Stimulated activated naive CD8-positive, alpha-beta T cell treated with anti-CD3 and anti-CD28 coated beads, Interleukin-15, amount 100 ng/mL, for 72 hours (primary cell): ENCODE data around the gene MED28.
"Not testable (repeated sequence)": the region's sequence is repeated elsewhere in the genome, so short reads cannot be mapped to it uniquely, and the experiment has no call there.

Source experiments
- ATAC-seq: fragments of 150-1000 bp; cut with Tn5 transposase; 2 replicates; pipeline ENCODE4 v1.10.0; 2021; ENCODE audit warnings: mild to moderate bottlenecking, moderate library complexity
- DNase-seq, 2 donors: peaks; one replicate each; pipeline ENCODE4 v3.0.0; 2021 to 2022
- H3K27ac Mint-ChIP-seq, 2 donors: one replicate each; pipeline ENCODE4 v1.8.0; 2022; ENCODE audit warnings: mild to moderate bottlenecking in 2 of 2, mixed read lengths in 2 of 2, moderate library complexity in 2 of 2
- H3K27me3 Mint-ChIP-seq: one replicate; pipeline ENCODE4 v1.8.0; 2022; ENCODE audit warnings: mixed read lengths
- H3K4me1 Mint-ChIP-seq: one replicate; pipeline ENCODE4 v1.8.0; 2022; ENCODE audit warnings: mild to moderate bottlenecking, mixed read lengths
- H3K4me3 Mint-ChIP-seq, 2 donors: one replicate each; pipeline ENCODE4 v1.8.0; 2022; ENCODE audit warnings: mild to moderate bottlenecking in 2 of 2, mixed read lengths in 2 of 2, moderate library complexity in 1 of 2
- H3K9me3 Mint-ChIP-seq, 2 donors: one replicate each; pipeline ENCODE4 v1.8.0; 2022; ENCODE audit warnings: mixed read lengths in 2 of 2

The MED28 gene

GRCh38 chr4:17639136-17639535 lies 24.7 kb downstream of the MED28 start:
- Mint-ChIP-seq H3K27me3 (no peaks in the 10 kb centered on the region), H3K27ac (peak overlapping the region in 1 of 2 donors; percentile 86), H3K4me3 (no peak overlapping the region), H3K4me1 (peaks cover 4% of the 10 kb centered on the region), H3K9me3 (no peaks in the 10 kb centered on the region)
- DNase-seq (no peak), ATAC-seq (no peak)

GRCh38 chr4:17642398-17642783 lies 27.9 kb downstream of the MED28 start:
- H3K4me3 Mint-ChIP-seq, result no peak overlapping the region
- no peak for ATAC-seq
- no peaks in the 10 kb centered on the region for H3K27me3 Mint-ChIP-seq

DNA sequence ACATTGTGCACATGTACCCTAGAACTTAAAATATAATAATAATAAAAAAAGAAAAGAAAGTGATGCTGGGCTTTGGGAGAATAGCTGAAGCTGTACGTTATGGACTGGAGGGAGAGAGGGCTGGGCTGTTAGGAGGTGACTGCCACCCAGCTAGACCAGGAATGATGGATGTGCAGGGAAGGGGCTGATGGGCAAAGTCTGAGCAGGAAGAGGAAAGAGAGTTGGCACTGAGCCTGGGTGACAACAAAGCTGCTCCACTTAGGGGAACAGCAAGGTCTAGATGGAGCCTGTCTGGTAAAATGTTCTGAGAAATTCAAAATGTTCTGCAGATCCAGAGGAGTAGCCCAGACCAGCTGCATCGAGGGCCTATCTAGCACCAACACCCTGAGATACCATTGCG lies 32.3 kb downstream of the MED28 start:
- Mint-ChIP-seq H3K27ac (no peak overlapping the region), H3K27me3 (no peaks in the 10 kb centered on the region), H3K4me3 (no peak overlapping the region), H3K4me1 (peaks cover 15% of the 10 kb centered on the region), H3K9me3 (no peaks in the 10 kb centered on the region)
- ATAC-seq, result no peak
- no peak for DNase-seq

More at GRCh38 chr4:17642398-17642783, 27.9 kb downstream of the MED28 start:
- H3K9me3 Mint-ChIP-seq, result no peaks in the 10 kb centered on the region
- no peak overlapping the region for H3K27ac Mint-ChIP-seq
- no peak for DNase-seq
- no peaks in the 10 kb centered on the region for H3K4me1 Mint-ChIP-seq

DNA sequence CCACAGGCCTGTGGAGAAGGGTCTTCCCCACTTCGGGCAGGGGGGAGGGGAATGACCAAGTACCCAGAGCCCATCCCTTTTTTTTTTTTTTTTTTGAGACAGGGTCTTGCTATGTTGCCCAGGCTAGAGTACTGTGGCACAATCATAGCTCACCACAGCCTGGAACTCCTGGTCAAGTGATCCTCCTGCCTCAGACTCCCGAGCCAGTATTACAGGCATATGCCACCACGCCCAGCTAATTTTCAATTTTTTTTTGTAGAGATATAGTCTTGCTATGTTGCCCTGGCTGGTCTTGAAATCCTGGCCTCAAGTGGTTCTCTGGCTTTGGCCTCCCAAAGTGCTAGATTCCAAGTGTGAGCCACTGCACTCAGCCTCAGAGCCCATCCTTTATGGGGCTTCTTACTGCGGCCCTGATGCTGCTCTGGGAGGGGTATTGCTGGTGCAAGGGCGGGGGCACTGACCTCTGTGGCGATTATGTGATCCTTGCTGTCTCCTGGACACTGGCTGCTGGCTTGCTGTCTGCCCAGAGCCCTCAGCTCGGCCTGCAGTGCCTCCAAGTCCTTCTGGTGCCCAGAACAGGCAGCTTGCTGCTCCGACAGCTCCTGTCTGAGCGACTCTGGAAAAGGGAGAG lies 32.9 kb downstream of the MED28 start:
- ATAC-seq, result no peak

DNA sequence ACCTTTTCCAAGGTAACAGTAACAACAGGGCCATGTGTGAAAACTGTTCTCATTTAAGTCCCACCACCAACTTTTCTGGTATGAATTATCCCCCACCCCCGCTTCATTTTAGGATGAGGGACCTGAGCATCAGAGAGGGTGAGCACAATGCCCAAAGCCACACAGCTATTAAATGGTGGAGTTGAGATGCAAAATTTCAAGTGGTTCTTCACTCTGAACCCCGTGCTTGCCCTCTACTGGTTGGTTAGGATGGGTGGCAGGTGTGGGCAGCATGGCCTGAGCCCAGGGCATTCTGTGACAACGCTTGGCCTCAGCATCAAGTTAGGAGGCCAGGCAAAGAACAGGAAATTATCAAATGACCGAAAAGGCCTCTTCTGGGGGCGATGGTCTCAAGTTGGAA lies 33.5 kb downstream of the MED28 start:
- ATAC-seq (peak; percentile 48), DNase-seq (no peak)
- Mint-ChIP-seq H3K9me3 (no peaks in the 10 kb centered on the region), H3K27ac (no peak overlapping the region), H3K4me1 (peaks cover 18% of the 10 kb centered on the region), H3K4me3 (no peak overlapping the region), H3K27me3 (no peaks in the 10 kb centered on the region)

More for the DNA sequence above, 32.9 kb downstream of the MED28 start:
- DNase-seq, result no peak
- Mint-ChIP-seq H3K4me1 (peaks cover 18% of the 10 kb centered on the region), H3K27me3 (no peaks in the 10 kb centered on the region), H3K27ac (no peak overlapping the region), H3K4me3 (no peak overlapping the region), H3K9me3 (no peaks in the 10 kb centered on the region)

GRCh38 chr4:17650406-17650805 lies 36.0 kb downstream of the MED28 start:
- no peak overlapping the region for H3K27ac Mint-ChIP-seq
- no peak for ATAC-seq
- no peaks in the 10 kb centered on the region for H3K9me3 Mint-ChIP-seq
- peaks cover 18% of the 10 kb centered on the region for H3K4me1 Mint-ChIP-seq
- no peak for DNase-seq
- no peaks in the 10 kb centered on the region for H3K27me3 Mint-ChIP-seq
- H3K4me3 Mint-ChIP-seq, result no peak overlapping the region

- Mint-ChIP-seq H3K27me3 (no peaks in the 10 kb centered on the region), H3K27ac (no peak overlapping the region)
Measured at GRCh38 chr4:17654701-17655100, 40.3 kb downstream of the MED28 start.

GRCh38 chr4:17657090-17657489 lies 42.6 kb downstream of the MED28 start:
- no peak overlapping the region for H3K27ac Mint-ChIP-seq
- no peaks in the 10 kb centered on the region for H3K9me3 Mint-ChIP-seq

More at GRCh38 chr4:17654701-17655100, 40.3 kb downstream of the MED28 start:
- DNase-seq (no peak), ATAC-seq (no peak)
- Mint-ChIP-seq H3K4me1 (peaks cover 18% of the 10 kb centered on the region), H3K9me3 (no peaks in the 10 kb centered on the region), H3K4me3 (no peak overlapping the region)

GRCh38 chr4:17657849-17658248 lies 43.4 kb downstream of the MED28 start:
- H3K9me3 Mint-ChIP-seq, result no peaks in the 10 kb centered on the region
- no peak overlapping the region for H3K27ac Mint-ChIP-seq
- ATAC-seq, result no peak
- no peaks in the 10 kb centered on the region for H3K27me3 Mint-ChIP-seq
- H3K4me1 Mint-ChIP-seq, result no peaks in the 10 kb centered on the region
- no peak for DNase-seq
- no peak overlapping the region for H3K4me3 Mint-ChIP-seq

More at GRCh38 chr4:17657090-17657489, 42.6 kb downstream of the MED28 start:
- Mint-ChIP-seq H3K27me3 (no peaks in the 10 kb centered on the region), H3K4me3 (no peak overlapping the region), H3K4me1 (no peaks in the 10 kb centered on the region)
- ATAC-seq (no peak), DNase-seq (no peak)

DNA sequence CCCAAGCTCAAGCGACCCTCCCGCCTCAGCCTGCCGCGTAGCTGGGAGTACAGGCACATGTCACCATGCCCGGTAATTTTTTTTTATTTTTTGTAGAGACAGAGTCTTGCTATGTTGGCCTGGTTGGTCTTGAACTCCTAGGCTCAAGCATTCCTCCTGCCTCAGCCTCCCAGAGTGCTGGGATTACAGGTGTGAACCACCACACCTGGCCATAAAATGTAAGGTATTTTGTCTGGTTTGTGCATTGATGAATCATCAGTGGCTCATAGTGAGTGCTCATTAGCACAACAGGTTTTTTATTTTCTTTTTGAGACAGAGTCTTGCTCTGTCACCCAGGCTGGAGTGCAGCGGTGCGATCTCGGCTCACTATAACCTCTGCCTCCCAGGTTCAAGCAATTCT lies 44.8 kb downstream of the MED28 start:
- not testable (repeated sequence) for DNase-seq, ATAC-seq, H3K27me3 Mint-ChIP-seq, H3K4me3 Mint-ChIP-seq, H3K4me1 Mint-ChIP-seq, H3K9me3 Mint-ChIP-seq, H3K27ac Mint-ChIP-seq

GRCh38 chr4:17662694-17663093 lies 48.3 kb downstream of the MED28 start:
- DNase-seq, result no peak
- no peaks in the 10 kb centered on the region for H3K9me3 Mint-ChIP-seq
- H3K4me3 Mint-ChIP-seq, result no peak overlapping the region
- no peak for ATAC-seq
- peaks cover 3% of the 10 kb centered on the region for H3K27me3 Mint-ChIP-seq
- no peak overlapping the region for H3K27ac Mint-ChIP-seq
- H3K4me1 Mint-ChIP-seq, result peaks cover 9% of the 10 kb centered on the region

DNA sequence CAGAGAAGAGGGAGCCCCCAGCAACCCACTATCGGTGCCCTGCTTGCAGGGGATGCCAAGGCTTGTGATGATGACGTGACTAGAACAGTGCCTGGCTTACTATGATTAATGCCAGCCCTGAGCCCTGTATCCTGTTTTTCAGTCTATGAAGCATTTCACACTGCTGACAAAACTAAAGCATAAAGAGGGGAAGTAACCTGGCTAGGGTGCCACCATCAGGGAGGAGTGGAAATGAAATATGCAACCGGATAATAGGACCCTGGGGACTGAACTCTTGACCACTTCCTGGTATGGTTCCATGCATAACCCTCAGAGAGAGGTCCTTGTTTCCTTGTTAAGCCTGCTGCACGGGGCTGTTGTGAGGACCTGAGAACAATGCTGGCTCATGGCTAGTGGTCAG lies 50.3 kb downstream of the MED28 start:
- Mint-ChIP-seq H3K4me3 (no peak overlapping the region), H3K27me3 (peaks cover 8% of the 10 kb centered on the region), H3K27ac (no peak overlapping the region), H3K9me3 (no peaks in the 10 kb centered on the region), H3K4me1 (peaks cover 9% of the 10 kb centered on the region)
- ATAC-seq (peak; percentile 86), DNase-seq (peak in 1 of 2 donors; percentile 18)

DNA sequence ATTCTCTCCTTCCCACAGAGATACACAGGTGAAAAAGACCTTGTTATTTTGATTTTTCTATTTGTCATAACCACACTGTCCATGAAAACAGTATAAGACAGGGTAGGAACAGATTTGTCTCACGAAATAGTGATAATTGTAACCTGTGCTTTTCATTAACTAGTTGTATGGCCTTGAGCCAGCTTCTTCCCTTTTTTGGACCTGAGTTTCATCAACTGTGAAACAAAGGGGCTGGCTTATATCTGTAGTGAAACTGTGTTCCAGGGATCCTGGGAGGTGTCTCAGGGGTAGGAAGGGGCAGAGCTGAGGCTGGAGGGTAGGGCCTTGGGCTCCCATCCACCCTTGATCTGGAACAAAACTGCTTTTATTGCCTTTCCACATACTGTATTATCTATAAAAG lies 50.9 kb downstream of the MED28 start:
- H3K4me3 Mint-ChIP-seq, result no peak overlapping the region
- no peaks in the 10 kb centered on the region for H3K9me3 Mint-ChIP-seq
- H3K4me1 Mint-ChIP-seq, result peaks cover 9% of the 10 kb centered on the region
- no peak for DNase-seq
- ATAC-seq, result no peak
- peaks cover 8% of the 10 kb centered on the region for H3K27me3 Mint-ChIP-seq
- H3K27ac Mint-ChIP-seq, result no peak overlapping the region

DNA sequence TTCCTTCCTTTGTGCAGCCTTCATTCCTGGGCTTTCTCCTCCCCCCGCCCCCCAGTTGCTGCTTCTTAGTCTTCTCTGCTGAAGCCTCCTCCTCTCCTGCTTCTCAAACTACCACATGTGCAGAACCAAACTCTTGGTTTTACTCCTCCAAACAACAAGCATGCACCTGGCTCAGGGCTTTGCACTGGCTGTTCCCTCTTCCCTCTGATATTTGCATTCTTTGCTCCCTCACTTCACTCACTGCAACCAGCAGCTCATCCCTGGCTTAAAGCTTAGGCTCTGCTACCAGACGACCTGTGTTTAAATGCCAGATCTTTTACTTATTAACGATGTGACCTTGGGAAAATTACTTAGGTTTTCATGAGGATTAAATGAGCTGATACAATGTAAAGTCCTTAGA lies 51.4 kb downstream of the MED28 start:
- DNase-seq (no peak), ATAC-seq (no peak)
- Mint-ChIP-seq H3K4me1 (peaks cover 9% of the 10 kb centered on the region), H3K9me3 (peaks cover 1% of the 10 kb centered on the region in 2 donors), H3K4me3 (no peak overlapping the region), H3K27ac (no peak overlapping the region), H3K27me3 (peaks cover 8% of the 10 kb centered on the region)

GRCh38 chr4:17667253-17667652 lies 52.8 kb downstream of the MED28 start:
- ATAC-seq, result no peak
- no peak overlapping the region for H3K27ac Mint-ChIP-seq
- no peak overlapping the region for H3K4me3 Mint-ChIP-seq
- peaks cover 14 to 15% of the 10 kb centered on the region in 2 donors for H3K9me3 Mint-ChIP-seq
- H3K27me3 Mint-ChIP-seq, result peaks cover 19% of the 10 kb centered on the region
- DNase-seq, result no peak
- H3K4me1 Mint-ChIP-seq, result peaks cover 9% of the 10 kb centered on the region

GRCh38 chr4:17667653-17668201 lies 53.3 kb downstream of the MED28 start:
- ATAC-seq, result no peak

GRCh38 chr4:17670423-17670822 lies 56.0 kb downstream of the MED28 start:
- H3K27ac Mint-ChIP-seq, result no peak overlapping the region
- no peaks in the 10 kb centered on the region for H3K4me1 Mint-ChIP-seq
- ATAC-seq (no peak), DNase-seq (no peak)
- H3K27me3 Mint-ChIP-seq, result peaks cover 19% of the 10 kb centered on the region
- H3K4me3 Mint-ChIP-seq, result no peak overlapping the region
- peaks cover 14 to 29% of the 10 kb centered on the region in 2 donors for H3K9me3 Mint-ChIP-seq

More at GRCh38 chr4:17667653-17668201, 53.3 kb downstream of the MED28 start:
- Mint-ChIP-seq H3K27ac (no peak overlapping the region), H3K4me3 (no peak overlapping the region), H3K27me3 (peaks cover 19% of the 10 kb centered on the region), H3K4me1 (peaks cover 9% of the 10 kb centered on the region), H3K9me3 (peaks cover 14 to 20% of the 10 kb centered on the region in 2 donors)
- no peak for DNase-seq
